RPMI7951 (cell line): ENCODE results near the gene DAB1. TPM values are rescaled to one million over a fixed set of nuclear protein-coding genes. Genes with fewer than 3 reads are reported as not detected.

Experiments
- DNase-seq: peaks from one replicate; pipeline ENCODE4 v3.0.0-alpha.2; 2012; ENCODE audit warnings: low read depth
- total RNA-seq: library from RNA; depleted of rRNA; stranded (reverse); fragments of >200 nt; shearing (Covaris generic); gene quantifications from 2 replicates; pipeline ENCODE4 v1.2.3, GENCODE V29; 2014

Gene DAB1
- total RNA-seq, 1 experiment from 2014 or later = not detected

DNA sequence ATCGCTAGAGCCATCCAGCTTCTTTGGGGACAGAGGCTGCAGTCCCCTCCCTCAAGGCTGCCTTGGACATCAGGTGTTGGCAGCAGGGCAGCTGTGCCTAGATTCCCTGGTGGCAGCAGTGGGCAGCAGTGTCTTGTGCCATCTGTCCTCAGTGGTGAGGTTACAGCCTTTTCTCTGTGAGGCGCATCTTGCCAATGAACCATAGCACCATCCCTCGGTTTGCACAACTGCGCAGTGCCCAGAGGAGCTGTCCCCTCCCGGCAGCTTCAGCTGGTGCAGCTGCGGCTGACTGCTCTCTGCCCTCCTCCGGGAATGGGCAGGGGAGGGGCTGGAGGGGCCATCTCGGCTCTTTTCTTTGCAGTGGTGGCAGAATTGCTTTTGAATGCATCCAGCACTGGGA lies 399.0 kb downstream of the DAB1 start:
- DNase-seq = no peak

DNA sequence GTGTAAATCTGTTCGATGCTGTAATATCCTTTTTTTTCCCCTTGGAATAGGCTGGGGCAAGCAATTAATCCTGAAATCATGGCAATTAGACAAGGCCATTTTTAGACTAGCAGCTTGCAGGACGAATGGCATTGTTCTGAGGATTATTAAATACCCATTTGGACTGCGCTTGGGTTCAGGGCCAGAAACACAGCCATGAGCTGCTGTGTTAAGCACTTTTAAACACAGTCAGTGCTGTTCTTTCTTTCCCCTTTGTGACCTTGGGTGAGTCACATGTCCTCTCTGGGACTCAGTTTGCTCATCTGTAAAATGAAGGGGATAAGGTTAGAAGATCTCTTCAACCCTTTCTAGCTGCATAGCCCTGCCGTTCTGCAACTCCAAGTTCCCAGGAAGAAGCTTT lies 399.4 kb downstream of the DAB1 start:
- DNase-seq = no peak

DNA sequence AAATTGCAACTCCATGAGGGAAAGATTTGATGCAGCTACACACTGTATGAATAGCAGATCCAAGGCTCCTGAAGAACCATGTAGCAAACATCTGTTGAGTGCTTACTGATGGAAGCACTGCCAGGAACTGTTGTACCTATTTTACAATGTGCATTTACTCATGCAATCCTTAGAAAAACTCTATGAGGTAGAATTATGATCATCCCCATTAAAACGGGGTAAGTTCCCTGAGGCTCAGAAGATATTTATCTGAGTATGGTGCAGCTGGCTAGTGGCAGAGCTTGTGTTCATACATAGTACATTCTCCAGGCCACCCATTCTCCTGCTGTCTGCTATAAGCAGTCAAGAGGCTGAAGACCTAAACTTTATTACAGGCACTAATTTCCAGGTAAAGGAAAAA lies 403.6 kb downstream of the DAB1 start:
- DNase-seq = no peak

DNA sequence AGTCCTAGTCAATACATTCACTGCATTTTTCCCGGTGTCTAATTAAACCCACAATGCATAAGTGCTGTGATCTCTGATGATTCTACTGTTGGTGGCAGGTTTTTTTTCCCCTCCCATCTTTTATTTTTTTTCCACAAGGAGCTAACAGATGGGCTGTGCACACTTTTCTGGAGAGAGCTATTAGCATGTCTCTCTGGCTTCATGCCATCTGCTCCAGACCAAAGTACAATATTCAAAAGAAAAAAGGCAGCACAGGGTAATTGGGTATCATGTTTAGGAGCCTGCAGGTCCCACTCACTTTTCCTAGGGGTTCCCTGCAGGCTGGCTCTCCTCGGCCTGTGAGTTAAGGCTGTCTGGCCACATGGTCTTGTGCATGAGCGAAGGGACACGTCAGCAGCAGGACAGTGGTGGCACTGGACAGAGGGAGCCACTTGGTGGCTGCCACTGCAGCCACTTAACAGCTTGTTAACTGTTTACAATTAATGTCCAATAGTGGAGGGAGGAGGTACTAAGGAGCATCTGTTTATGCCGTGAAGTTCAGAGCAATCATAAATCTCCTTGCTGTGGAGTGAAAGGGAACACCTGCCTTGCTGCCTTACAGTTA lies 404.5 kb downstream of the DAB1 start:
- no peak for DNase-seq

DNA sequence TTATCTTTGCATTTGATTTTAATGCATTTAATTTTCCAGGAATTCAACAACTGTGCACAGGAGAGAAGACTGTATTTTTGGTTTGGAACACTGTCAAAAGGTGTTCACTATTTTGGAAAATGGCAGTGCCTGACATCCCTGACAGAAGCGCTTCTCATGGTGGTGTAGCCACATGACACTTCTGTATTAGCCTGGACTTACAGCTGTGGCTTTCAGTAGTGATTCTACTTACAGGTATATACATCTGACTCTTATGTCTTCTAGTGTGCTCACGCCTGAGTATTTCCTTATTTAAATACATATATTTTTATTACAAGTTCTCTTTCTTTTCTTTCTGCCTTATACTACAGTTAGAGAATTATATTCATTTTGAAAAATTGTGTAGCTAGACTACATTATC lies 405.7 kb downstream of the DAB1 start:
- DNase-seq = no peak

DNA sequence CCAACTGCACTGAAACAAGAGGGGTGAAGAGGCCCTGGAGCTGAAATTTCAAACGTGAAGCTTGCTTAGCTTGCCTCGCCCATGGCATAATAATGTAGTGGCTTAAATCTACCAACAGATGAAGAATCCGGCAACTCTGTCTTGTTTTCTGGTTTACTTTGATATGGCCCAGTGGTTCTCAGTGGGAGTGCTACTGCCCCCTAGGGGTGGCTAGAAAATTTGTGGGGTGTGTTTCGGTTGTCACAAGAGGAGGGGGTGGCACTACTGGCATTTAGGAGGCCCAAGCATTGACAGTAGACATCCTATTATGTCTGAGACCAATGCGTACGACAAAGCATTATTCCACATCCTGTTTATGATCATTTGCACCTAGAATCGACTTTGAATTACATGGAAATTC lies 406.1 kb downstream of the DAB1 start:
- DNase-seq = no peak

DNA sequence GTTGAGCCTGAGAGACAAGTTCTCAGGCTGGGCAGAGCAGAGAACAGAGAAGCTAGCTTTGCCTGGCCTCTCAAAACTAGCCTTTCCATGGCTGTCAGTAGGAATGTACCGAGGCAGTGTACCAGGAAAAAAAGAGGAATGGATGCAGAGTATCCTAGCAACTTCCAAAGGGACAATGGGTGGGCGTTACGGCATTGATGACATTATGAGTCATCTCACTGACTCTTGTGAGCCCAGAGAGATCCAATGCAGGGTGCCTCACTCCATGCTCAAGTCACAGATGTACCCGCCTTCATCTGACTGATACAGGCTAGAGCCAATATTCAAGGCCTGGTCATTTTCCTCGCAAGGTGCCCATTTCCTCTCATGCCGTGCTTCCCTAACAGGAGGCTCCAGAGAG lies 406.7 kb downstream of the DAB1 start:
- no peak for DNase-seq

DNA sequence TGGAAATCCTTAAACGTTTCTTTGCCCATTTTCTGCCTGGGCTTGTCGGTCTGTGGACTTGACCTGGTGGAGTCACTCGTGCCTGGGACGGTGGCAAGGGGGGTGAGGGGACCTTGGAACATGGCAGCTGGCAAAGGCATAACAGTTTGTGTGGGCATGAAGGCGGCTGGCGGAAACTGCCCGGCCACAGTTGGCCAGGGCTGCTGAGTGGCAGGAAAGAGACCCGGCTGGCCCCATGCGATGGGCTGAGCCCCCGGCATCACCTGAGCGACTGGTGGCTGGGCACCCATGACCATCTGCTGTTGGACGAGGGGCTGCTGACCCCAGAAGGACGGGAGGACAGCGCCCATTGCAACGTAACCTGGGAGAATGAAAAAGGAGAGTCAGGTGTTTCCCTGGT lies 408.8 kb downstream of the DAB1 start:
- no peak for DNase-seq

DNA sequence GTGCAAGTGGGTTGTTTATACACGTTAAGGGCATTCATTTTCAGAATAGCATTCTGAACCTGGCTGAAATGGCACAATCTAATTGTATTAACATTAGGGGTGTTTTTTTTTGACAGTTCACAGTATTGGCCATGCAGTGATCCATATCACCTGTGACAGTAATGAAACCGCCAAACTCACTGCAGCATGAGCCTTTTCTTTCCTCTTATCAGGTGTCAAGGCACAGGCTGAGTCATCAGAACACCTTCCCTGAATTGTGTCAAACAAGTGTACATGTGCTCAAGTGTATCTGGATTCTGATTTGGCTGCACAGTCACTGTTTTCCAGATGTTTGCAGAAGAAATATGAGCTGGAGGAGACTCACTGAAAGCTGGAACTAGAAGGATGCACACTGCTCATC lies 410.3 kb downstream of the DAB1 start:
- DNase-seq = no peak

DNA sequence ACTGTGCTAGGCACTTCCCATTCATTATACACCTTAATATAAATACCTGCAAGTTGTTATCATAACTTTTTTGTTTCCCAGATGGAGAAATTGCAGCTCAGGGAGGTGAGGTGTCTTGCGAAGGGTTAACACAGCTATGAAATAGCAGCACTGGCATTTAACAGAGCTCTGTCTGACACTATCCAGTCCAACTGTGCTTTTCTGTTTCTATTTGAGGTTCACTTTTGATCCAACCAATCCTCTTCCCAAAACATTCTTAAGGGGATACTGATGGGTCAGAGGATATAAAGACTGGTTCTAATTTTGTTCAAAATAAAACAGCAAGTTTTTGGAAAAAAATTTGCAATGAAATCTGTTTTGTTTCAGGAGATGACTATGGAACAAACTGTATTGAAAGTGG lies 411.5 kb downstream of the DAB1 start:
- DNase-seq = no peak

DNA sequence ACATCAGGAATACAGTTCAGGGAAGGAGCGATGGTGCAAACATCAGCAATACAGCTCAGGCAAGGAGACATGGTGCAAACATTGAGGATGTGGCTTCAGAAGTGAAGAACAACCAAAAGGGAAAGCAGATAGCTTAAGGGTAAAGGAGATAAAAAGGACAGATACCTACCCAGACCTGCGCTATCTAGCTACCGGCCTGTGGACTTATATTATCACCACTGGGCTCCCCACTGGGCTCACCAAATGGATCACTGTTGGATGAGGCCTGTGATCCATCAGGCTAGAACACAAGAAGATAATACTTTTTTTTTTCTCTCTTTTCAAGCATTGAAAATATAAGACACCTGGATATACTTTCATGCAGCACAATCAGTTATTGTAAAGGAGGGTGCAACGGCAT lies 413.3 kb downstream of the DAB1 start:
- DNase-seq = no peak

DNA sequence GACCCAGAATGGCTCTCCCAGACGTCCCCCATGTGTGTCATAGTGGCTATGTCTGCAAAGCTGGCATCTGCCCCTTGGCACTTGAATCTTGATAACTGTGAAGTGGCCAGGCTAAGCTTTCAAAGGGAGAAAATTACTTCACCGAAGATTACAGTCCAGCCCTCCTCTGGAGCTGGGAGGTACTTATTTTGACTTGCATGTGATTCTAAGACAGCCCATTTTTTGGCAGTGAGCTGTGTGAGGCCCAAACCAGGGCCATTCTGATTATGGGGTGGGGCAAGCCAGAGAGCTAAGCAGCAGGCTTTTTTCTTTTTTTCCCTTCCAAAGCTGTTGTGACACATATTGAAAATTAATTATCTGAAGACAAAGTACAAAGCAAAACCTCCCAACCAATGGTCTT lies 415.9 kb downstream of the DAB1 start:
- no peak for DNase-seq

DNA sequence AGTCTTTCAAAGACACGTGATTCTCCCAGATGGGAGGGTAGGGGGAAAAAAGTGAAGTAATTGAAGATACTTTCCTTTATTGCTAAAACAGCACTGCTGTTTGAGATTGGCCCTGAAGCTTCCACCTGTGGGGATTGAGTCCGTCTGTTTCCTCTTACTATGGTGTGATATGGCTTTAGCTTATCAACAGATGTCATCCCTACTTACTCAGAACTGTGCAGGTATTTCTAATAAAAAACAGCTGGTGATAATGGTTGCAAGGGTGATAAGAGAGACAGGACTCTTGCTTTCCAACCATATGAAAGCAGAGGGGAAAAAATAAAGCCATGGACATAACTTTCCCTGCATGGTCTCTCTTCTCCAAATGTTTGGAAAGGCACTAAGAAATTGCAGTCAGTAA lies 416.4 kb downstream of the DAB1 start:
- DNase-seq = no peak

DNA sequence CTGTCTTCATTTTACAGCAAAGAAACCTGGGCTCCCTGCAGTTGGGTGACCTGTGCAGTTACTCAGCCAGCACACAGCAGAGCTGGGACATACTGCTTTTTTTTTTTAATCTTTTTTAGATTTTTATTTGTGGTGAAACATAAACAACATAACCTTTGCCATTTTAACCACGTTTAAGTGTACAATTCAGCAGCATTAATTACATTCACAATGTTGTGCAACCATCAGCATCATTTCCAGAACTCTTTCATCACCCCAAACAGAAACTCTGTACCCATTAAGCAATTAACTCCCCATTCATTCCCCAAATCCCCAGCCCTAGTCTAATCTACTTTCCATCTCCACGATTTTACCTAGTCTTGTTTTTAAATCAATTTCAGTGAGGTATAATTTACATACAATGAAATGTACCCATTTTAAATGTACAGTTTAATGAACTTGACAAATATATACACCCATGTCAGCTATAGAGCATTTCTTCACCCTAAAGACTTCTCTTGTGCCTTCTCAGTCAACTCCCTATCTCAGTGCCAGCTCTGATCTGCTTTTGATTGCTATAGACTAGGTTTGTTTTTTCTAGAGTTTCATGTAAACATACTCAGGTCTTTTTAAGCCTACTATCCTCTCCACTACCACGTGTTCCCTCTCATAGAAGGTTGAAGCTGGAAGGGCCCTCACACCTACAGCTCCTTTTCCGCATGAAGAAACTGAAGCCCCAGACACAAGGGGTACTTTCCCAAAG lies 420.3 kb downstream of the DAB1 start:
- no peak for DNase-seq

DNA sequence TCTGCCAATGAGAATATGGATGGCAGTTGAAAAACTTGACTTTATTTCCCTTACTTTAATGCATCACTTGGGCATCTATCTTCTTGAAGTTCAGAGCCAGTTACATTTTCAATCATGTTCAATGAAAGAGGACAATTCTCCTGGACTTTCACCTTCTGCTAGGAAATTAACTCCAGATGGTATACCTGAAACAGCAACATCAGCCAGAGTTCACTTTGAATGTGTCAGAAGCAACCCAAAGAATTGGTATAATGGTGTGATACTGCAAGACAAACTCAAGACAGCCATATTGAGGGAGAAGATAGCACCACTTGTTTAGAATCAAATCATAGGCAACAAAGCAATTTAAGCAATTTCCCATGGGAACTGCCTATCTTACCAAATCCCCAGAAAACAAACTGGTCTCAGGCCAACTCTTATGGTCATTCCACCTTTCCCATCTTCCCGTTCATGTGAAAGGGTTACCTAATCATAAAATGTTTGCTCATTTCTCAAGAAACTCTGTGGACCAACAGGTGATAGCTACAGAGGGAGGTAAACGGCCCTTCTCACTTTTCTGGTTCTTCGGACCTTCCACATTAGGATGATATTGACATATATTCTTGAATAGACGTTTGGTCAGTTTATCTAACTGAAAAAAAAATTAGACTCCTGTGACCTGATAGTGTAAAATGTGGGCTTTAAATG lies 428.3 kb downstream of the DAB1 start:
- no peak for DNase-seq

DNA sequence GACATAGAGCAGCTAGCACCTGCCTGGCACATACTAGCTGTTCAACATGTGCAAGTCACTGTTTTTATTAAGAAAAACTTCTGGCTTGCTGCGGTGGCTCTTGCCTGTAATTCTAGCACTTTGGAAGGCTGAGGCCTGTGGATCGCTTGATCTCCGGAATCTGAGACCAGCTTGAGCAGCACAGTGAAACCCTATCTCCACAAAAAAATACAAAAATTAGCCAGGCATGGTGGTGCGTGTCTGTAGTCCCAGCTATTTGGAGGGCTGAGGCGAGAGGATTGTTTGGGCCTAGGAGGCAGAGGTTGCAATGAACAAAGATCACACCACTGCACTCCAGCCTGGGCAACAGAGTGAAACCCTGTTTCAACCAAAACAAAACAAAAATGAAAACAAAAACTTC lies 430.4 kb downstream of the DAB1 start:
- DNase-seq = no peak

DNA sequence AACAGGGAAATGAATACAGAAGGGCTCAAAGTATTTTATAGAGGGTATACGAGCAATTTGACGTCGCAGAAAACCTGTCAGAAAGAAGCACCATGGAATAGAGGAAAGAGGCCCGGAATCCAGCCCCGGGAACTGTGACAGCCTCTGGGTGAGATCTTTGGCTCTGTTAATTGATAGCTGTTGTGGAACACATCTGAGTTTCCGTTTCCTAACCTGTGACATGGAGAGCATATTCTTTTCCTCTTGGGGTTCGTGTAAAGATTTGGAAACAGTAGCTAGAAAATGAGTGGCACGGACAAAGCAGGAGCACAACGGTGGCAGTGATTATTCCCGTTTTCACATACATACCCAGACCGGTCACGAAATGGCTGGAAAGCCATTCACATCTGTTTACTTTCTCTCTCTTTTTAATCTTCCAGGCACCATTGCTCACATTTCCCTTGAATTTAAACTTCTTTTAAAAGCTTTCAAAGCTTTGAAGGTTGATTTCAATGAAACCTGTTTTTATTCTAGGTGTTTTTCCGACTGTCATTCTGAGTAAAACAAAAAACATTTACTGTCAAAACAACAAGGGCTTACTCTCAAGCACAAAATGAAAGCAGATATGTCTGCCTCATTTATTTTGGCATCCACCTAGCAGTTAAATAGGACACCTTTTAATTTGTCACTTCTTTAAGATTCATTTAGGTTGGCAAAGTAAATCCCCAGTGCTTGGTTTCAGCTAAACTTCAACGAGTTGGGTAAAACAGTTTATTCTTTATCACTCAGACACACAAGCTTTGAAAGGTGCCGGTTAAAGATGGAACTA lies 431.3 kb downstream of the DAB1 start:
- no peak for DNase-seq

DNA sequence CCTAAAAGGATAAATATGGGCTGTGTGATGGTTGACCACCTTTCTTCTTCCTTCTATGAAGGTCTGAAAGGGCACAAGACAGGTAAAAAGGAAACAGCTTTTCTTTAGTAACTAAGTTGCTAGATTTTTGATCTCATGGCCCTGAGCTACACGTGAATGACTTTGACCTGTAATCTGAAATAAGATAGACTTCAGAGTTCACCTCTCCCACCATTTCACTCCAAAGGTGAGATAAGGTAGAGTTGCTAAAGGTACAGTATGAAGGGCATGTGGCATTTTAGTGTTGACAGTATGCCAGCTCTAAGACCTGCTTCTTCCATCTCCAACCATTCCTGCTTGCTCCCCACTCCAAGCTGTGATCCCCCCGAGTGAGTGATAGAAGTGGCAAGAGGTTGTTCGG lies 432.3 kb downstream of the DAB1 start:
- DNase-seq = no peak

DNA sequence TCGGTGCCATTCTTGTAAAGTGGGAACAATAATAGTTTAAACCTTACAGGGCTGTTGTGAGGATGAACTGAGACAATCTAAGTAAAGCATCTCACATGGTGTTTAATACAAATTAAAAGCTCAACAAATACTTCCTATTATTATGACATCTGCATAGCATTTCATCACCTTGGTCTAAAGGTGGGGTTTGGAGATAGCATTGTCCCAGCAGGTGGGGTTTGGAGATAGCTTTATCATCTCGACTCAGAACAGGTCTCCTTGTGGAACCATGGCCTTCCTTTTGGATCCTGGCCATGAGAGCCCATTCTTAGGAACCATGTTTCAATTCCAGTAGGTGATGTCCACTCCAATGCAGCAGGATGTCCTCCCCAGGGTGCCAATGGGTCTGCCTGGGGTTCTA lies 437.5 kb downstream of the DAB1 start:
- no peak for DNase-seq

DNA sequence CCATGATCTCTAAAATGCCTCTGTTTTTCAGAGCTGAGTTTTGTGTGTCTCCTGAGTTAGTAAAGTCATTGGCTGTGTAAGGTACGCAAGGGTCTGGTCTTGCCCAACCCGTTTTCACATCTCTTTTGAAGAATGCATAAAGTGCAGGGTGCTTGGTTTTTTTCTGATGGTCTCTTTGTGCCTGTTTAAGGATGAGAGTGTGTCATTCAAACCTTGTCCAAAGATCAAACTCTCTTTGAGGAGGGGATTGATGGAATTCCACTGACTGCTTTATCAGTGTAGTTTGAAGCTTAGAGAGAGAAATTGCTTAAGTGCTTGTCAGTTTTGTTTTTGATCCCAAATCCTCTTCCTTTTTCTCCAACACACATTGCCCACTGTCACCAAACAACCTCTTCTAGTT lies 438.0 kb downstream of the DAB1 start:
- DNase-seq = no peak

DNA sequence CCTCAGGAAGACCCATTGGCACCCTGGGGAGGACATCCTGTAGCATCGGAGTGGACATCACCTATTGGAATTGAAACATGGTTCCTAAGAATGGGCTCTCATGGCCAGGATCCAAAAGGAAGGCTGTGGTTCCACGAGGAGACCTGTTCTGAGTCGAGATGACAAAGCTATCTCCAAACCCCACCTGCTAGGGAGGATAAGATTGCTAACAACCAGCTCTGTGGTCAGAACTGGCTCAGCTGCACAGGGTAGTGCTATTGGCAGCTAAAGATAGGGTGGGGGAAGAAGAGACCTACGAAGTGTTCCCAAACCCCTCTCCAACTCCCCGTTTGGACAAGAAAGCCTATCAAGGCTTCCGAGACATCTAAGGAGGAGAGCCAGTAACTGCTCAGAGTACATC lies 440.4 kb downstream of the DAB1 start:
- no peak for DNase-seq

DNA sequence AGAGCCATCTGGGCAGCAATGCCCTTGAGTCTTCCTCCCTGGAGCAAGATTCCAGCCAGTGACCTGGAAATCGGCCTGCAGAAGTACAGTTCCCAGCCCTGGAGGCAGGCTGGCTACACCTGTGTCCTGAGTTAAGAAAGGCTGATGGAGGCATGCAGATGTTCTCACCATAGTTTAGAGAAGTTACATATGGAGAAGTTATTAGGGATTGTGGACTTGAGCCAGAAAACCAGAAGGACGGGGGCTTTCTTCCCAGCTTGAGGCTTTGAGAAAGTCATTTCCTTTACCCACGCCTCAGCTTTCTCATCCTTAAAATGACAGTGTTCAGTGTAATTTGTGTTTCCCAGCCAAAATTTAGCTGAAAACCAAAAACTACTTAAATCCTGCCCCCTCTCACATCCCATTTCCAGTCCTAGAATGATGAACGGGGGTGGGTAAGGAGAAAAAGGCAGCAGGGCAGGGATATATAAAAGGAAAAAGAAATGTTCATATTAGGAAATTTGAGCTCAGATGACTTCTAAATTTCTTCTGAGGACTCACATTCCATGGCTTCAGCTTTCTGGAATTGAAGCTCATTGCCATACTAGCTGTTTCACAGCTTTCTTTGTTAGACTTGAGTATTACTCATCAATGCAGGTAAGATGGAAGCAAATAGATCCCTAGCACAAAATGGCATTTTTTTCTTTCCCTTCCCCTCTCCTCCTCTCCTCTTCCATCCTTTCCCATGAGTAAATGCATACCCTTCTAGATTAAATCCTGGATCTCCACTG lies 443.7 kb downstream of the DAB1 start:
- no peak for DNase-seq
